ENCODE results near the gene SEM1.
"Not testable (repeated sequence)": the region's sequence is repeated elsewhere in the genome, so short reads cannot be mapped to it uniquely, and the experiment has no call there.

- not testable (repeated sequence) for TF ChIP-seq CTCF (conservative IDR thresholded peaks at IDR 0.05 in 1 of 2, IDR thresholded peaks at IDR 0.05 in 1 of 2; ENCODE audit: extremely low read depth in 1 of 2, insufficient read depth in 1 of 2, low read depth in 1 of 2, low read length in 2 of 2); EZH2 (IDR thresholded peaks at IDR 0.05; ENCODE audit: borderline replicate concordance, low read length)
Measured at GRCh38 chr7:96722928-96723327, 13.3 kb upstream of the SEM1 start.
